ENCODE results near the gene GAS7. TPM values are rescaled to one million over a fixed set of nuclear protein-coding genes. Genes with fewer than 3 reads are reported as not detected.

GAS7 gene
- total RNA-seq, 1 experiment from 2014 or later = 6.0 TPM

GRCh38 chr17:10088444-10088843 lies 110.0 kb downstream of the GAS7 start:
- no peak overlapping the region for H3K4me3 Mint-ChIP-seq
- Histone ChIP-seq H3K9me3 (ENCODE audit: control insufficient read depth, low read depth, low read length) (peaks cover 5% of the 10 kb centered on the region), H2AFZ (ENCODE audit: low read length) (no peak overlapping the region), H4K20me1 (ENCODE audit: control insufficient read depth, insufficient read depth, insufficient read length) (no peaks in the 10 kb centered on the region), H2BK12ac (ENCODE audit: insufficient read length, low read depth, low read length) (no peak overlapping the region), H3K27ac (ENCODE audit: insufficient read length, low read depth, low read length) (no peak overlapping the region), H3K27me3 (ENCODE audit: insufficient read depth, low read length) (no peaks in the 10 kb centered on the region), H3K23ac (ENCODE audit: insufficient read length, low read depth, low read length) (no peak overlapping the region), H3K56ac (ENCODE audit: insufficient read length, low read depth, low read length) (no peak overlapping the region), H2BK15ac (ENCODE audit: low read depth, low read length) (no peak overlapping the region), H2BK5ac (ENCODE audit: insufficient read length, low read length) (no peak overlapping the region), H2AK5ac (ENCODE audit: insufficient read length, low read length) (no peak overlapping the region), H3K14ac (ENCODE audit: insufficient read depth, low read length) (no peak overlapping the region; the same call in 1 of the 2 replicates), H3T11ph (ENCODE audit: low read length) (no peak overlapping the region), H3K79me2 (ENCODE audit: insufficient read depth, low read length) (no peaks in the 10 kb centered on the region), H4K91ac (ENCODE audit: insufficient read length, low read depth, low read length) (no peak overlapping the region), H2BK20ac (ENCODE audit: low read depth, low read length, poor library complexity, severe bottlenecking) (no peak overlapping the region), H3K23me2 (ENCODE audit: insufficient read length, low read depth, low read length, poor library complexity, severe bottlenecking) (no peaks in the 10 kb centered on the region), H3K79me1 (ENCODE audit: insufficient read depth, low read depth, low read length, poor library complexity, severe bottlenecking) (no peaks in the 10 kb centered on the region), H4K8ac (replicated peaks; ENCODE audit: insufficient read length, low read depth, low read length) (no peak overlapping the region), H3K9ac (ENCODE audit: extremely low read depth, insufficient read length, low read length) (no peak overlapping the region), H3K4ac (ENCODE audit: low read depth, low read length) (no peak overlapping the region), H3K4me2 (ENCODE audit: insufficient read depth, insufficient read length, low read length) (no peak overlapping the region), H3K18ac (ENCODE audit: insufficient read length, low read depth, low read length) (no peak overlapping the region), H4K5ac (ENCODE audit: insufficient read length, low read depth, low read length) (no peak overlapping the region), H2BK120ac (ENCODE audit: low read depth, low read length, poor library complexity, severe bottlenecking) (no peak overlapping the region), H3K4me1 (ENCODE audit: insufficient read depth, low read length) (no peaks in the 10 kb centered on the region)
- no peak for DNase-seq
- WGBS (ENCODE audit: extremely low coverage, insufficient read length, low lambda C conversion rate) = no CpG with 5 or more reads among the region's 6 CpGs
- no peak overlapping the region; a peak in 3 of 7 replicates for H3K27ac Mint-ChIP-seq
- H3K27me3 Mint-ChIP-seq (ENCODE audit: low read depth) = peaks cover 1% of the 10 kb centered on the region; the same call in 1 of the 2 replicates
- TF ChIP-seq CTCF (conservative IDR thresholded peaks at IDR 0.05) = no peak
- H3K4me1 Mint-ChIP-seq = no peaks in the 10 kb centered on the region
- H3K36me3 Mint-ChIP-seq (ENCODE audit: insufficient read depth in 1 of 3, low read depth in 3 of 3) = peaks cover 4 to 11% (median 6%) of the 10 kb centered on the region in 3 experiments
- peaks cover 10 to 11% of the 10 kb centered on the region in 2 experiments for H3K9me3 Mint-ChIP-seq
